GM10266 (cell line): ENCODE data around the gene SKA1.

Experiments used
- DNase-seq: peaks from one replicate; pipeline ENCODE4 v3.0.0; 2012; ENCODE audit errors: extremely low spot score
- TF ChIP-seq, protein P1 (sequence below): IDR thresholded peaks from 2 replicates; pipeline ENCODE4 v1.5.1; 2012; ENCODE audit warnings: mild to moderate bottlenecking, low read depth; ENCODE audit not compliant: control insufficient read depth, insufficient read depth; ENCODE audit errors: missing control alignments

SKA1 gene

DNA sequence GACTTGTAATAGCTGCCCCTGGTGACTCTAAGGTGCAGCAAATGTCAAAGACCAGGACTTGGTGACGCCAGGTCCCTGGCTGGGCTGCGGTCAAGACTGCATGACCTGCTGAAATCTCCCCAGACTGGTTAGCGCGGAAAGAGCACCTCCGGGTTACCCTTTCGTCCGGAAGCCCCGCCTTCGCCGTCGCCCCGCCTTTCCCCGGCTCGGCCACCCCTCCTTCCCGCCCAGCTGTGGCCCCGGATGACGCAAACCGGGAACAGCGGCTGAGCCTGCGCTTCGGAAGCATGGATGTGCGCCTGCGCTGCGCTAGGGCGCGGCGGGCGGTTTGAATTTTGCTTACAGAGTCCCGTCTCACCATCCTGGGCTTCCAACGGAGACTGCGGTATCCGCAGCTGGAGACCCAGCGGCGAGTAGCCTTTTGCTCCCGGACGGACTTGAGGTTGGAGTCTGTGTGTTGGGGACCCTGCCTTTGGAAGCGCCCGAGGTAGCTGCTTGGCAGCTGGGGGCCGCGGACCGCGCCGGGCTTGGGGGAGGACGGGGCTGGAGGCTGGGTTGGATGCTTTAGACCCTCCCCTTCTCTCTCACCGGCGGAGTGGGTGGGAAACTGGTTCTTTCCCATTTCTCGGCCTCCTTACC, at the start of gene SKA1:
TSS of gene SKA1 (plus strand) at position 294 of the 639 bp plus-strand sequence. CDS start 785 bp downstream, outside the sequence.
- TF ChIP-seq, protein P1, sequence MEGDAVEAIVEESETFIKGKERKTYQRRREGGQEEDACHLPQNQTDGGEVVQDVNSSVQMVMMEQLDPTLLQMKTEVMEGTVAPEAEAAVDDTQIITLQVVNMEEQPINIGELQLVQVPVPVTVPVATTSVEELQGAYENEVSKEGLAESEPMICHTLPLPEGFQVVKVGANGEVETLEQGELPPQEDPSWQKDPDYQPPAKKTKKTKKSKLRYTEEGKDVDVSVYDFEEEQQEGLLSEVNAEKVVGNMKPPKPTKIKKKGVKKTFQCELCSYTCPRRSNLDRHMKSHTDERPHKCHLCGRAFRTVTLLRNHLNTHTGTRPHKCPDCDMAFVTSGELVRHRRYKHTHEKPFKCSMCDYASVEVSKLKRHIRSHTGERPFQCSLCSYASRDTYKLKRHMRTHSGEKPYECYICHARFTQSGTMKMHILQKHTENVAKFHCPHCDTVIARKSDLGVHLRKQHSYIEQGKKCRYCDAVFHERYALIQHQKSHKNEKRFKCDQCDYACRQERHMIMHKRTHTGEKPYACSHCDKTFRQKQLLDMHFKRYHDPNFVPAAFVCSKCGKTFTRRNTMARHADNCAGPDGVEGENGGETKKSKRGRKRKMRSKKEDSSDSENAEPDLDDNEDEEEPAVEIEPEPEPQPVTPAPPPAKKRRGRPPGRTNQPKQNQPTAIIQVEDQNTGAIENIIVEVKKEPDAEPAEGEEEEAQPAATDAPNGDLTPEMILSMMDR = no peak
- DNase-seq = peak; percentile 95

DNA sequence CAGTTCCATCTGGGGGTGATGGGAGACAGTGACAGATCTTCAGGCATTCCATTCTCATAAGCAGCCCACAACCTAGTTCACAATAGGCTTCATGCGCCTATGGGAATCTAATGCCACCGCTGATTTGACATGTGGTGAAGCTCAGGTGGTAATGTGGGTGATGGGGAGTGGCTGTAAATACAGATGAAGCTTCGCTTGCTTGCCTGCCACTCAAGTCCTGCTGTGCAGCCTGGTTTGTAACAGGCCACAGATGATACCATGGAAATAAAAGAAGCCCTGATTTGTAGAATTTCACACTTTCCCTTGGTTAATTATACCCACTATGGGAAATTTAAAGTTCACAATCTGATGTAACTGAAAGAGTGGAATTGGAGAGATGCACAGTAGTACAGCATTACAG, 46.9 kb upstream of the SKA1 start:
- DNase-seq = no peak
- TF ChIP-seq, protein P1 = no peak

DNA sequence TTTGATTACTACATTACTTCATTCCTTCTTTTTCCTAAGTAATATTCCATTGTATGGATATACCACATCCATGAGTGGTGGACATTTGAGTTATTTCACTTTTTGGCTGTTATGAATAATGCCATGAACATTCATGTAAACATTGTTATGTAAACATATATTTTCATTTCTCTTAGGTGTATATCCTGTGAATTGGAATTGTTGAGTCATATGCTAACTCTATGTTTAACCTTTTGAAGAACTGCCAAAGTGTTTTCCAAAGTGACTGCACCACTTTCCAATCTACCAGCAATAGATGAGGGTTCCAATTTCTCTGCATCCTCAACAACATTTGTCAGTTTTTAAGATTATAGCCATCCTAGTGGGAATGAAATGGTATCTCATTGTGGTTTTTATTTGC, 44.7 kb upstream of the SKA1 start:
- TF ChIP-seq, protein P1 = no peak
- no peak for DNase-seq

- TF ChIP-seq, protein P1 = no peak
- DNase-seq = no peak
Measured at GRCh38 chr18:50331691-50332090, 43.2 kb upstream of the SKA1 start.

GRCh38 chr18:50334546-50335152, 40.2 kb upstream of the SKA1 start:
- no peak for DNase-seq
- TF ChIP-seq, protein P1 = no peak

- TF ChIP-seq, protein P1 = no peak
- no peak for DNase-seq
Measured at GRCh38 chr18:50338122-50338521, 36.7 kb upstream of the SKA1 start.

GRCh38 chr18:50338715-50339114, 36.1 kb upstream of the SKA1 start:
- no peak for DNase-seq
- TF ChIP-seq, protein P1 = no peak
